Measurements from ENCODE around the gene ICE1. TPM values are rescaled to one million over a fixed set of nuclear protein-coding genes. Genes with fewer than 3 reads are reported as not detected.

Gene ICE1
- total RNA-seq, 3 donors from 2014 or later: 33.1 to 47.7 (median 34.1) TPM

DNA sequence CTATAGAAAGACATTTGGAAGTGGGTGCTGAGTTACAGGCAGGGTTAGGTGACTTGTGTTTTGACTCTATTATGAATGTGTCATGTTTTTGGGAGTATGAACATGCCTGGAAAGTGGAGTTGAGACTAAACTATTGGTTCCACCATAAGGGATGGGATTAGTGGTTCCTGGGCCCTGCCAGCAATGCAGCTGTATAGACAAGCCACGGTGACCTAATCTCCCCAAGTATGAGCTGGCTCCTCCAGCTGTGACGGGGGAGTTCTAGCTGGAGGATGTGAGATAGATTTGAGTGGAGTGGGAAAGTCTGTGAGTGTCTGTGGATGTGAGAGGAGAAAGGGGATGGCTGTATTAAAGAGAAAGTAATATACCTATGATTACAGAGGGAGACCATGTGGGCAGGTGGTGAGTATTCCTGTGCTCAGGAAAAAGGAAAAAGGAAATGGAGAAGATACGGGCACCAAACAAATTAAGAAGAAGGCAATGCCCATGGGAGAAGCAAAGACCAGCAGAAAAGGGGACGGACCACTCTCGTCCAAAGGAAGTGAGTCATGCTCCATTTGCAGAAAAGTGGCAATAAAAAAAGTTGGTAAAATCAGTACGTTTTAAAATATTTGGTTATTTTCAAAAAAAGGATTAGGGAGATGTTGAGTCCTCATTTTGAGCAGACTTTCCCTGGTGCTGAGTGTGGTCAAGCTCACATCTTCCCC is 48.3 kb upstream of the ICE1 start:
- no peak overlapping the region for H3K4me3 ChIP-seq
- H3K27ac ChIP-seq: no peak overlapping the region
- no peaks in the 10 kb centered on the region for H3K9me3 ChIP-seq
- no peaks in the 10 kb centered on the region for H3K27me3 ChIP-seq
- intact Hi-C loops (cut with DNase I; ENCODE audit: low total_unique reads): loop anchor here (10.0 kb wide), 1 partner anchor 1849 kb away; no protein-coding TSS in a partner anchor
- no peak for DNase-seq (ENCODE audit: low spot score in 2 of 2)
- no peaks in the 10 kb centered on the region for H3K4me1 ChIP-seq
- H3K36me3 ChIP-seq: no peaks in the 10 kb centered on the region
- no peak for TF ChIP-seq POLR2AphosphoS5 (IDR thresholded peaks at IDR 0.05)
- TF ChIP-seq, protein P1, sequence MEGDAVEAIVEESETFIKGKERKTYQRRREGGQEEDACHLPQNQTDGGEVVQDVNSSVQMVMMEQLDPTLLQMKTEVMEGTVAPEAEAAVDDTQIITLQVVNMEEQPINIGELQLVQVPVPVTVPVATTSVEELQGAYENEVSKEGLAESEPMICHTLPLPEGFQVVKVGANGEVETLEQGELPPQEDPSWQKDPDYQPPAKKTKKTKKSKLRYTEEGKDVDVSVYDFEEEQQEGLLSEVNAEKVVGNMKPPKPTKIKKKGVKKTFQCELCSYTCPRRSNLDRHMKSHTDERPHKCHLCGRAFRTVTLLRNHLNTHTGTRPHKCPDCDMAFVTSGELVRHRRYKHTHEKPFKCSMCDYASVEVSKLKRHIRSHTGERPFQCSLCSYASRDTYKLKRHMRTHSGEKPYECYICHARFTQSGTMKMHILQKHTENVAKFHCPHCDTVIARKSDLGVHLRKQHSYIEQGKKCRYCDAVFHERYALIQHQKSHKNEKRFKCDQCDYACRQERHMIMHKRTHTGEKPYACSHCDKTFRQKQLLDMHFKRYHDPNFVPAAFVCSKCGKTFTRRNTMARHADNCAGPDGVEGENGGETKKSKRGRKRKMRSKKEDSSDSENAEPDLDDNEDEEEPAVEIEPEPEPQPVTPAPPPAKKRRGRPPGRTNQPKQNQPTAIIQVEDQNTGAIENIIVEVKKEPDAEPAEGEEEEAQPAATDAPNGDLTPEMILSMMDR (IDR thresholded peaks at IDR 0.05): no peak
- TF ChIP-seq POLR2A (IDR thresholded peaks at IDR 0.05): no peak

DNA sequence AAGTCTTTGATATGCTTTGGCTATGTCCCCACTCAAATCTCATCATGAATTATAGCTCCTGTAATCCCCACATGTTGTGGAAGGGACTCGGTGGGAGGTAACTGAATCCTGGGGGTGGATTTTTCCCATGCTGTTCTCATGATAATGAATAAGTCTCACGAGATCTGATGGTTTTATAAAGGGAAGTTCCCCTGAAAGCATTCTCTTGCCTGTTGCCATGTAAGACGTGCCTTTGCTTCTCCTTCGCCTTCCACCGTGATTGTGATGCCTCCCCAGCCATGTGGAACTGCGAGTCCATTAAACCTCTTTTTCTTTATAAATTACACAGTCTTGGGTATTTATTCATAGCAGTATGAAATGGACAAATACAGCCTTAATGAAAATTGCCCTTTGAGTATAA is 44.7 kb upstream of the ICE1 start:
- H3K27ac ChIP-seq: no peak overlapping the region
- no peak for DNase-seq (ENCODE audit: low spot score in 2 of 2)
- intact Hi-C loops (cut with DNase I; ENCODE audit: low total_unique reads): loop anchor here (10.0 kb wide), 1 partner anchor 1853 kb away; no protein-coding TSS in a partner anchor
- H3K4me1 ChIP-seq: no peaks in the 10 kb centered on the region
- no peaks in the 10 kb centered on the region for H3K27me3 ChIP-seq
- no peaks in the 10 kb centered on the region for H3K36me3 ChIP-seq
- TF ChIP-seq, protein P1 (IDR thresholded peaks at IDR 0.05): no peak
- TF ChIP-seq POLR2AphosphoS5 (IDR thresholded peaks at IDR 0.05) (no peak), POLR2A (IDR thresholded peaks at IDR 0.05) (no peak)
- no peak overlapping the region for H3K4me3 ChIP-seq
- no peaks in the 10 kb centered on the region for H3K9me3 ChIP-seq

DNA sequence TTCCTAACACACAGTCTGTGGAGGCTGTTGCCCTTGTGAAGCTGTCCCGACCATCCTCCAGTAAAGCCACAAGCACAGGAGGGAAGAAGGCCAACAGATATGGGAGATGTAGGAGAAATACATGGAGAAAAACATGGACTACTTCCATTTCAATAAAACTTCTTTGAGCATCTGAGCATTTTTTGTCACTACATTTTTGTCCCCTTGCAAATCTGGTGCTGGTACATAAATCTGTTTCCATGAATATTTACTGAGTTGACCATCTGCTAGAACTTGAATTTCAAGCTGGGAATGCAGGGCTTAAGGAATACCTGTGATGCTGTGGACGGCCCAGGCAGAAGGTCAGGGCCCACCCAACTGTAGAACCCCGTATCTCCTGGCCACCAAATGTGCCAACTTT is 43.9 kb upstream of the ICE1 start:
- TF ChIP-seq POLR2A (IDR thresholded peaks at IDR 0.05): no peak
- TF ChIP-seq, protein P1 (IDR thresholded peaks at IDR 0.05): no peak
- no peak for TF ChIP-seq POLR2AphosphoS5 (IDR thresholded peaks at IDR 0.05)
- intact Hi-C loops (cut with DNase I; ENCODE audit: low total_unique reads): loop anchor here (10.0 kb wide), 1 partner anchor 1854 kb away; no protein-coding TSS in a partner anchor
- no peaks in the 10 kb centered on the region for H3K36me3 ChIP-seq
- H3K27me3 ChIP-seq: no peaks in the 10 kb centered on the region
- H3K4me1 ChIP-seq: no peaks in the 10 kb centered on the region
- H3K9me3 ChIP-seq: no peaks in the 10 kb centered on the region
- H3K4me3 ChIP-seq: no peak overlapping the region
- no peak for DNase-seq (ENCODE audit: low spot score in 2 of 2)
- no peak overlapping the region for H3K27ac ChIP-seq

DNA sequence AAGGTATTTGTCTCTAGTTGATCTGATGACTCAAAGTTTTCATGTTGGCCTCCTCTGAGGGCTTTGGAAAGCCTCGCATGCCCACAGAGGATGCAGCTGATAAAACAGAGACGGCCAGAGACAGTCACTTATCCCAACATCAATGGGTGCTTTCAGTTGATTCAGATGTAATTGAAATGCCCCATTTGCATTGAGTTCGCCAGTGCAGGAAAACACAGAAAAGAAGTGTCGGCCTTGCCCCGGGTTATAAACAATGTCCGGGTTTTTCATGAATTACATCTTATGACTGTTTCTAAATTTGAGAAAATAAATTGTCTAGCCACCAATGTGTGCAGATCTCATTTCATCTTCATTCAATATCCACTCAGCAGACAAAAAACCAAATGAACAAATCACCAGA is 42.2 kb upstream of the ICE1 start:
- no peaks in the 10 kb centered on the region for H3K36me3 ChIP-seq
- no peaks in the 10 kb centered on the region for H3K4me1 ChIP-seq
- no peak for TF ChIP-seq POLR2AphosphoS5 (IDR thresholded peaks at IDR 0.05)
- no peak for TF ChIP-seq POLR2A (IDR thresholded peaks at IDR 0.05)
- no peaks in the 10 kb centered on the region for H3K27me3 ChIP-seq
- no peak overlapping the region for H3K4me3 ChIP-seq
- DNase-seq (ENCODE audit: low spot score in 2 of 2): no peak
- intact Hi-C loops (cut with DNase I; ENCODE audit: low total_unique reads): no loop called here
- H3K9me3 ChIP-seq: no peaks in the 10 kb centered on the region
- no peak overlapping the region for H3K27ac ChIP-seq

DNA sequence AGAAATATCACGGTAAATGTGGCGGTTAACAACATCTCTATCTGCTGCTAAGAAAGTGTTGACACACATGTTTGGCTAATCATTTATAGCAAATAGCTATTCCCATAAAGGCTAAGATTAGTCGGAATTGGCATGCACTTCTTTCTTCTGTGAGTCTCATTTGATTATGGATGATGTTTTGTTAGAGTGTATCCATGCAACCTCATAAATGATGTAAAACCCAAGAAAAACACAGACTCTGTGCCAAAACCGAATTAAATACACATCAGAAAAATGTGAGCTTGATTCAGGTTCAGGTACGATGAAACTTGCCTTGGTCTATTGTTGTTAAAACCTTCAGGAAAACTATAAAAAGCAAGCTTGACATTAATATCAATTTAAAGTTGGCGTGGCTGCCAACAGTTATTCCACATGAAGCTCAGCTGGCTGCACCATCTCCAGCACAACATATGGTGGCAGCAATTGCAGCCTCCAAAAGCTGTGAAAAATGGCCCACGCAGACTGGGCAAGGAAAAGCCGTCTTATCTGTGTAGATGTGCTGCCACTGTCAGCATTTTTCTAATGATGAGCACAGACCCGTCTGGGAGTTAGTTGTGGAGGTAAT is 41.1 kb upstream of the ICE1 start:
- intact Hi-C loops (cut with DNase I; ENCODE audit: low total_unique reads): no loop called here

More for the DNA sequence above, 41.1 kb upstream of the ICE1 start:
- no peak overlapping the region for H3K27ac ChIP-seq
- H3K4me3 ChIP-seq: no peak overlapping the region
- no peak for DNase-seq (ENCODE audit: low spot score in 2 of 2)
- no peaks in the 10 kb centered on the region for H3K9me3 ChIP-seq
- H3K4me1 ChIP-seq: no peaks in the 10 kb centered on the region
- H3K27me3 ChIP-seq: no peaks in the 10 kb centered on the region
- no peaks in the 10 kb centered on the region for H3K36me3 ChIP-seq
- TF ChIP-seq POLR2A (IDR thresholded peaks at IDR 0.05): no peak
- TF ChIP-seq POLR2AphosphoS5 (IDR thresholded peaks at IDR 0.05): no peak
- TF ChIP-seq, protein P1 (IDR thresholded peaks at IDR 0.05): no peak
